ENCODE data around the gene MYO10.

MYO10 gene

GRCh38 chr5:16865151-16865550, 70.9 kb downstream of the MYO10 start:
- no peaks in the 10 kb centered on the region for H3K79me2 ChIP-seq (ENCODE audit: insufficient read depth, low read length)
- no peak overlapping the region for H3K27ac ChIP-seq (ENCODE audit: low read length)
- H4K20me1 ChIP-seq (ENCODE audit: insufficient read depth, low read length), result no peaks in the 10 kb centered on the region
- no peaks in the 10 kb centered on the region for H3K4me1 ChIP-seq (ENCODE audit: insufficient read depth, low read length)
- H3K27me3 ChIP-seq (ENCODE audit: insufficient read depth, low read length, poor library complexity), result no peaks in the 10 kb centered on the region
- no peaks in the 10 kb centered on the region for H3K9me3 ChIP-seq (ENCODE audit: insufficient read depth, low read length, severe bottlenecking)
- H3K4me3 ChIP-seq (ENCODE audit: low read depth in 1 of 2, low read length in 2 of 2), result no peak overlapping the region
- H3K4me2 ChIP-seq (ENCODE audit: insufficient read depth, low read length), result no peak overlapping the region
- TF ChIP-seq EZH2 (IDR thresholded peaks at IDR 0.05; ENCODE audit: borderline replicate concordance, low read depth, low read length, severe bottlenecking) (no peak), CTCF (IDR thresholded peaks at IDR 0.05; ENCODE audit: borderline replicate concordance, extremely low read depth, low read length, poor library complexity, severe bottlenecking) (no peak)
- ATAC-seq (ENCODE audit: insufficient read depth, low read depth), result no peak
- DNase-seq, result no peak
- no peak overlapping the region for H3K9ac ChIP-seq (ENCODE audit: low read depth, low read length)
- no peaks in the 10 kb centered on the region for H3K36me3 ChIP-seq (ENCODE audit: insufficient read depth, low read length)
- H2AFZ ChIP-seq (ENCODE audit: low read depth, low read length), result no peak overlapping the region

GRCh38 chr5:16864631-16865131, 71.4 kb downstream of the MYO10 start:
- no peak overlapping the region for H3K4me2 ChIP-seq (ENCODE audit: insufficient read depth, low read length)
- H4K20me1 ChIP-seq (ENCODE audit: insufficient read depth, low read length), result no peaks in the 10 kb centered on the region
- no peak overlapping the region for H3K27ac ChIP-seq (ENCODE audit: low read length)

GRCh38 chr5:16863469-16863946, 72.6 kb downstream of the MYO10 start:
- Histone ChIP-seq H4K20me1 (ENCODE audit: insufficient read depth, low read length) (no peaks in the 10 kb centered on the region), H3K36me3 (ENCODE audit: insufficient read depth, low read length) (no peaks in the 10 kb centered on the region), H3K4me2 (ENCODE audit: insufficient read depth, low read length) (no peak overlapping the region), H3K27me3 (ENCODE audit: insufficient read depth, low read length, poor library complexity) (no peaks in the 10 kb centered on the region), H3K4me1 (ENCODE audit: insufficient read depth, low read length) (no peaks in the 10 kb centered on the region), H3K9me3 (ENCODE audit: insufficient read depth, low read length, severe bottlenecking) (no peaks in the 10 kb centered on the region), H3K9ac (ENCODE audit: low read depth, low read length) (no peak overlapping the region), H3K27ac (ENCODE audit: low read length) (no peak overlapping the region), H2AFZ (ENCODE audit: low read depth, low read length) (no peak overlapping the region), H3K79me2 (ENCODE audit: insufficient read depth, low read length) (no peaks in the 10 kb centered on the region), H3K4me3 (ENCODE audit: low read depth in 1 of 2, low read length in 2 of 2) (no peak overlapping the region)
- TF ChIP-seq CTCF (IDR thresholded peaks at IDR 0.05; ENCODE audit: borderline replicate concordance, extremely low read depth, low read length, poor library complexity, severe bottlenecking) (no peak), EZH2 (IDR thresholded peaks at IDR 0.05; ENCODE audit: borderline replicate concordance, low read depth, low read length, severe bottlenecking) (no peak)
- ATAC-seq (ENCODE audit: insufficient read depth, low read depth) (no peak), DNase-seq (no peak)

More at GRCh38 chr5:16864631-16865131, 71.4 kb downstream of the MYO10 start:
- Histone ChIP-seq H3K4me1 (ENCODE audit: insufficient read depth, low read length) (no peaks in the 10 kb centered on the region), H3K9me3 (ENCODE audit: insufficient read depth, low read length, severe bottlenecking) (no peaks in the 10 kb centered on the region), H3K27me3 (ENCODE audit: insufficient read depth, low read length, poor library complexity) (no peaks in the 10 kb centered on the region), H3K79me2 (ENCODE audit: insufficient read depth, low read length) (no peaks in the 10 kb centered on the region), H3K36me3 (ENCODE audit: insufficient read depth, low read length) (no peaks in the 10 kb centered on the region), H3K9ac (ENCODE audit: low read depth, low read length) (no peak overlapping the region), H2AFZ (ENCODE audit: low read depth, low read length) (no peak overlapping the region), H3K4me3 (ENCODE audit: low read depth in 1 of 2, low read length in 2 of 2) (no peak overlapping the region)
- TF ChIP-seq CTCF (IDR thresholded peaks at IDR 0.05; ENCODE audit: borderline replicate concordance, extremely low read depth, low read length, poor library complexity, severe bottlenecking) (no peak), EZH2 (IDR thresholded peaks at IDR 0.05; ENCODE audit: borderline replicate concordance, low read depth, low read length, severe bottlenecking) (no peak)
- DNase-seq (no peak), ATAC-seq (ENCODE audit: insufficient read depth, low read depth) (no peak)
